HG02678 (cell line): ENCODE data around the gene GJA4.

Experiments
- ATAC-seq: cut with Tn5 transposase; IDR thresholded peaks from one replicate; pipeline ENCODE4 v1.9.1; 2021; ENCODE audit warnings: mild to moderate bottlenecking, moderate library complexity; ENCODE audit not compliant: unreplicated experiment

The GJA4 gene

DNA sequence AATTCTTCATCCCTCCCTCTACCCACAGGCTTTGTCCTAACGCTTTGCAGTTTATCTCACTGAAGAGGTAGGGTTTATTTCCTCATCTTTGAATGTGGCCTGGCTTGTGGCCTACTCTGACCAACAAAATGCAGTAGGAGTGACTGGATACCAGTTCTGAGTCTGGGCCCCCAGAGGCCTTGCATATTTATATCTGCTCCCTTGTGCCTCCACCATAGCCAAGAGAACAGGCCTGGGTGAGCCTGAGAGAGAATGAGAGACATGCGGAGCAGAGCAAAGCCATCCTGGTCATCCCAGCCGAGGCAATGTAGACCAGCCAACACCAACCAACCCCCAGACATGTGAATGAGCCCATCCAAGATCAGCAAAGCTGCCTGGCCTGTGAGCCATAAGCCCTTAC, 36.5 kb downstream of the GJA4 start:
- ATAC-seq = no peak

DNA sequence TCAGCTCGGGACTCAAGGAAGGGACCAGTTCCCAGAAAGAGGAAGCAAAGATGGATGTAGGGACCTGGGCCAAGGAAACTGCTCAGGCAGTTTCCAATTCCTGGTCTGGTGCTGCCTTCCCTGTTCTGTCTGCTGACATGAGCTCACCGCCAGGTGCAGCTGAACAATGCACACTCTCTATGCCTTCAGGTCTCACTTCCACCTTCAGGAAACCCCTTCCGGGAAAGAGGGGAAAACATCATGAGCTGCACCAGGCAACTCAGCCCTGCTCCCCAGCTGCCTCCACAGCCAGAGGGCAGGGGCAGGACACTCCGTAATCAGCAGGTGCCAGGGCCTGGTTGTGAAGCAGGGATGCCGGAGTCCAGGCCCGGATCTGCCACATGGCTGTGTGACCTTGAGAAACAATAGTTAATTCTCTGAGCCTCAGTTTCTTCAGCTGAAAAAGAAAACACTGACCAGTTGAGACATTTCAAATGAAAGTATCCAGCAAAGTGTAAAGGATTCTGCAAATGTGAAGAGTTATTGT, 39.0 kb downstream of the GJA4 start:
- ATAC-seq = no peak

DNA sequence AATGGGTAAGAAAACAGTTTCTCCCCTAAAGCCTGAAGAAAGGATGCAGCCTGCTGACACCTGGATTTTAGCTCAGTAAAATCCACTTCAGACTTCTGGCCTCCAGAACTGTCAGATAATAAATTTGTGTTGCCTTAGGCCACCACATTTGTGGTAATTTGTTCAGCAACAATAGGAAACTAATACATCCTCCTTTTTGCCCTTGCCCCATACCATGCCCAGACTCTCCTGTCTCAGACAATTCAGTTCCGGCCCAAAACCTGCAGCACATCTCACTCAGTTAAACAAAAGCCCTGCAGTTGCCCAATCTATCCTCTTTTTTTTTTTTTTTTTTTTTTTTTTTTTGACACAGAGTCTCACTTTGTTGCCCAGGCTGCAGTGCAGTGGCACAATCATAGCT, 40.9 kb downstream of the GJA4 start:
- no peak for ATAC-seq

DNA sequence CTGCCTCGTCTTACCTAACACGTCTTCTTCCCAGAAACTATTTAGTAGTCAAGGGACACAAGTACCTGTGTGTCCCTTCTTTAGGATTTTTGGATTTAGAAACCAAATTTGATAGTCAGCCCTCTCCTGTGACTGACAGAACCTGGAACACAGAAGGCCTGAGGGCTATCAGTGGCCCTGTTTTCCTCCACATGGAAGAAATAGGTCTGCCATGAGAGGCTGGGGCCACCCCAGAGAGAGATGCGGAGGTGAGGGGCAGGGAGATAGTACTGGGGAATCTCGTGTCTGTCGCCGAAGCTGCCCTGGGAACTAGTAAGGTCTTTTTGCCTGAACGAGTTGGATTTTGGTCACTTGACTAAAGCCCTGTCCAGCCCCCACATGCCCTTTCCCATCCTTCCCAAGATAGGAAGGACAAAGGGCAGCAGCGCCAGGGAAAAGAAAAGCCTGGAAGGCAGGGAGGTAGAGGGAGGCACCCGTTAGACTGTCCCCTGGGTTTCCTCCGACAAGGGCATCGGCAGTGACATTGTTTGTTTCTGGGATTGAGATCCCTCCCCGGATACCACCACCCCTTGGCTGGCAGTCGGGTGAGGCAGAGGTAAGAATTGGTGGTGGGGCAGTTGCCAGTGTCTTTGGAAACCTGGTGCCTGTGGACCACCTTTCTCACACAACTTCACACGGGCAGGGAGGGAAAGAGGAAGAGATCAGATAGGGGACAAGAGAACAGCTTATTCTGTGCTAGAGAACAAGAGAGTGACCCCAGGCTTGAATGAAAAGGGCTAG, 46.9 kb downstream of the GJA4 start:
- no peak for ATAC-seq

DNA sequence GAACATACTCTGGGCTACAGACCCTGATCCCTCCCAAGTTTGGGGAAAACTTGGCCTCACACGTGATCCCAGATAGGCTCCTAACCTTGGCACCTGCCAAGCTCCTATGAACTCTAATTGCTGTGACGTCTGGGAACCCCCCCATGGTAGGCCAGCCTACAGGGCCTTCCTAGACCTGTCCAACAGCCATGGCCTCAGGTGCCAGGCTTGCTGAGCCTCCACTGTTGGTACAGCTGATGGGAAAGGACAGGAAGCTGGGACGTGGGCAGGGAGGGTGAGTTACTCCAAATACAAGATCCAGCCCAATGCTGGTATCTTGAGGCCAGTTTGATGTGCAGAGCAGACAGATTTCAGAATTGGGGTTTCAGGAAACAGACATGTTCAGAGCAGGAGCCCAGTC, 47.6 kb downstream of the GJA4 start:
- ATAC-seq = no peak

DNA sequence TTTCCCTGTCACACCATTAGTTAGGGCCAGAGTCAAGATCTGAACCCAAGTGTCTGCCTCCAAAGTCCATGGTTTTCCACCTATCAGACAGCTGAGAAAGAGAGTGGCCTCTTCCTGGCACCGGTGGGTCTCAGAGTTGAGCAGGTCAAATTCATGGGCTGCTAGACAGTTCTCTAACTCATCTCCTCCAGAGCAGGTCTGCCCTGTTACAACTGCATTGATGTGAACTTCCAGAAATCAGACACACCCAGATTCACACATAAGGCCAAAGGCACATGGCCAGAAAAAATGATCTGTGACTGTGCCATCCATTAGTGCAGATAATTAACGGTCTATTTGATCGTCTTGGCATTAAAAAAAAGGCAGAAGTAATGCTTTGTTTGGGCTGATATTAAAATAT, 49.3 kb downstream of the GJA4 start:
- no peak for ATAC-seq

DNA sequence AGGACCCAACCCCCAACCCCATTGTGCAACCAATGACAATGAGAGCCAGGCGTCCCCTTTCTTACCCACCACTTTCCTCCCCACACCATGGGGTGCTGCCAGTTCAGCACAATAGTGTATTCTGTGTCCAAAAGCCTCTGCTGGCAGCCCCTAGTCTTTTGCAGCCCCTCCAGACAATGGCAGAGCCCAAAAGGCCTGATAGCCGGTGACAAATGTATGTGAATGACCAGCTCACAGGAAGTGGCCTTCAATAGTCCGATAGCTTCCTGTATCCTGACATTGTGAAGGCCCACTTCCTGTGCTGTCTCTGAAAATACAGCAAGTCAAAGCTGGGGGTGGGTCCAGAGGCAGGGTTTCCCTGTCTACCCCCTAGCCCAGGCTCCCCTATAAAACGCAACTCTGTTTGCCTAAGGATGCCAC, 50.2 kb downstream of the GJA4 start:
- no peak for ATAC-seq

DNA sequence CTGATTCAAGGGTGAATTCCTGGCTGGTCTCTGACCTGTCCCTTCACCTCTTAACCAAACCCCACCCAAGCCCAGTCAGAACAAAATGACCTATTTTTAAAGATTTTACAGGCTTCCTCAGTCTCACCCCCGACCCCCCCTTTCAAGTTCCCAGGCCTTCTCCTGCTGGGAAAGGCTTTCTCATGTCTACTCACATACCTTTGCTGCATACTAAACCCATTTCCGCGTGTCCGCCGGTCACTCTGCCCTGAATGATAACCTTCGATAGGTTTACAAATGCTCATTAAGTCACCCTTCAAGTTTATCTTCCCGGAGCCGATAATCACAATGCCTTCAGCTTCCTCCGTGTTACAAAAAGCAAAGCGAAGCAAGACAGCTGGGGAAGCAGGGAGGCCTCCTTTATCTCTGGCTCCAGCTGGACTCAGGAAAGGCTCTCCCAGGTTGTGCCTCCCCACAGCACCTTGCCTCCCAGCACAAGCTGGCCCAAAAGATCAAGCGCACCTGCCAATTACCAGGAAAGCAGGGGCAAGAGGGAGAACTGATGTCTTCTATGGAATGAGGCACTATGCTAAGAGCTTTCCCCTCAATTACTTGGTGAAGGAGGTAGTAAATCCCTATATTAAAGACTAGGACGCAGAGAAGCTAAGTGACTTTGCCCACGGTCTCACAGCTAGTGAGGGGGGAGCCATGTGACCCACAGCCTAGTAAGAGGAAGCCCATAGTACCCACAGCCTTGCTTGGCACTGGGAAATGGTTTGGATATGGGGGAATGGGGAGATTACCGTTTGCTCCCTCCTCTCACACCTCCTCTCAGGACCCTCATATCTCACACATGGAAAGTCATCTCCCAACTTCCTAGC, 50.8 kb downstream of the GJA4 start:
- no peak for ATAC-seq

DNA sequence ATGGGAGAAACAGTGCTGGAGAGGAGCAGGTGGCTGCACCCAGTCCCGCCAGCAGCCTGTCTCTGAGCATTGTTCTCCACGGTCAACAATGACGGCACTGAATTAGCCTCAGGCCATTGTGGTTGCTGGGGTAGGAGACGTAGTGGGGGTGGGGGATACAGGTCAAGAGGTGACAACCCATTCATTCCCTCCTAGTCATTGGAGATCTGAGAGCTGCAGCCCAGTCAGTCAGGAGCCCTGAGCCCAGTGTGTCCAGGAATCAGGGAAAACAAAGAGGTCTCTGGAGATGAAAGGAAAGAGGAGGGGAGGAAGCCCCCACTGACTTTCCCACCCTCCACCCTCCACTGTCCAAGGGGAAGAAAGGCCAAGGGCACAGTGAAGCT, 51.4 kb downstream of the GJA4 start:
- no peak for ATAC-seq
